Fibroblast of villous mesenchyme (primary cell): ENCODE measurements around the gene PITPNC1. TPM values are rescaled to one million over a fixed set of nuclear protein-coding genes. Genes with fewer than 3 reads are reported as not detected.
"Not testable (repeated sequence)": the region's sequence is repeated elsewhere in the genome, so short reads cannot be mapped to it uniquely, and the experiment has no call there.

Experiments used
- DNase-seq: peaks from one replicate; pipeline ENCODE4 v3.0.0-alpha.2; 2010; ENCODE audit warnings: low read depth
- H3K4me3 ChIP-seq: 2 replicates; pipeline ENCODE4 v1.5.1; 2011; ENCODE audit warnings: low read depth, mild to moderate bottlenecking, low read length
- CTCF ChIP-seq: IDR thresholded peaks from 2 replicates; pipeline ENCODE4 v1.5.1; 2012; ENCODE audit warnings: low read depth, mild to moderate bottlenecking, low read length; ENCODE audit not compliant: insufficient read depth
- total RNA-seq: library from RNA; depleted of rRNA; stranded (reverse); fragments of >200 nt; gene quantifications from 2 replicates; pipeline ENCODE4 v1.2.3, GENCODE V29; 2012

The PITPNC1 gene
- total RNA-seq, 1 donor: 4.3 TPM

GRCh38 chr17:67422897-67423296, 45.8 kb downstream of the PITPNC1 start:
- TF ChIP-seq CTCF: no peak
- no peak for DNase-seq
- no peak overlapping the region for H3K4me3 ChIP-seq

GRCh38 chr17:67425571-67426160, 48.6 kb downstream of the PITPNC1 start:
- no peak for DNase-seq
- H3K4me3 ChIP-seq: no peak overlapping the region
- no peak for TF ChIP-seq CTCF

DNA sequence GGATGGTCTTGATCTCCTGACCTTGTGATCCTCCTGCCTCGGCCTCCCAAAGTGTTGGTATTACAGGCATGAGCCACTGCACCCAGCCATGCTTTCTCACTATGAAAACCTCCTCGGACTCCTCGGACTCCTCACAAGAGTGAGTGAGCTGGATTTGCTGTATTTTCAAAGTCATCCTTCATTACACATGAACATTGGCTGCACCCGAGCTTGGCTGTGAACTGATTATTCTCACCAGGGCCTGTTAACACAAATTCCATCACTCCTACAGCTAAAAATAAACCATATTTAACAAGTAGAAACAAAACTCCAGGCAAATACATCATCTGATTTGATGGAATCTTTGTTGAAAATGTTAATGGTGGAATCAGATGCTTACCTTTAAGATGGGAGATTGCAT, 50.3 kb downstream of the PITPNC1 start:
- H3K4me3 ChIP-seq: no peak overlapping the region
- TF ChIP-seq CTCF: no peak
- DNase-seq: no peak

- DNase-seq, H3K4me3 ChIP-seq: not testable (repeated sequence)
These were observed 53.4 kb downstream of the PITPNC1 start for GRCh38 chr17:67430515-67430914.

GRCh38 chr17:67431249-67432015, 54.4 kb downstream of the PITPNC1 start:
- DNase-seq: peak; percentile 72
- TF ChIP-seq CTCF: no peak
- H3K4me3 ChIP-seq: no peak overlapping the region

DNA sequence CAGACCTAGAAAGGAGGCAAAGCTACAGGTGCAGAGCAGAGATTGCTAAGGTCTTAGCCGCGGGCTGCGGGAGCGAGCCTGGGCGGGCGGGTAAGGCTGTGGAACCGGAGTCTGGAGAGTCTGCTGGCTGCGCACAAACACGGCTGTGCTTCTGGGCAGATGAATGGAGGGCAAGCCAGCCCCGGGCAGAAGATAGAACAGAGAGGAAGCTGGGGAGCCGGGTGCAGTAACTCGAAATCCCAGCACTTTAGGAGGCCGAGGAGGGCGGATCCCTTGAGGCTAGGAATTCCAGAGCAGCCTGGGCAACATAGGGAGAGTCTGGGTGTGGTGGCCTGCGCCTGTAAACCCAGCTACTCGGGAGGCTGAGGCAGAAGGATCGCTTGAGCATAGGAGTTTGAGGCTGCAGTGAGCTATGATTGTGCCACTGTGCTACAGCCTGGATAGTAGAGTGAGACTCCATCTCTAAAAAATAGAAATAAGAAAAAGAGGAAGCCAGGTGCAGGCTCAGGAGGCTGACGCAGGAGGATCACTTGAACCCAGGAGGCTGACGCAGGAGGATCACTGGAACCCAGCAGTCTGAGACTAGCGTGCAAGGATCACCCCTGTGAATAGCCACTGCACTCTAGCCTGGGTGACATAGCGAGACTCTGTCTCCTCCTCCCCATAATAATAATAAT, 56.3 kb downstream of the PITPNC1 start:
- TF ChIP-seq CTCF: no peak
- DNase-seq: no peak

DNA sequence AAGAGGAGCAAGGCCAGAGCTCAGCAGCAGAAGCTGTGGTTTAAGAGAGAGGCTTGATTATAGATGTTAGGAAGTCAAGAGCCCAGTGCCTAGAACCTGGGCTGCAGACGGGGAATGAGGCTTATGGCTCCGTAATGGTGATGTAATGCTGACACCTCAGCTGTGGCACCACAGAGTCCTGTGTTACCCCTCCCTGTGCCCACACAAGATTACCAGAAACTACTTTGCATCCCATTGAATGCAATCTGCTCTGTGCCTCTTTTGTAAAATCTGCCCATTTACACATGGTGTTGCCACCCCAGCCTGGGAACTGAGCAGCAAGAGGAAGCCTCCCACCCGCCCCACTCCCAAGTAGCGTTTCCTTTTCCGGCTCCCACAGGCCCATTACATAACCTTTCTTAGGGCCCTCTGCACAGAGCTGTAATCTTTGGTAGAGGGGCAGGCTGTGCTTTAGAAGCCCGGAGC, 57.0 kb downstream of the PITPNC1 start:
- DNase-seq: no peak
- H3K4me3 ChIP-seq: no peak overlapping the region
- TF ChIP-seq CTCF: no peak

More for the DNA sequence above, 56.3 kb downstream of the PITPNC1 start:
- H3K4me3 ChIP-seq: no peak overlapping the region
